H1 (cell line): ENCODE results near the gene CELF2. TPM values are rescaled to one million over a fixed set of nuclear protein-coding genes. Genes with fewer than 3 reads are reported as not detected.

ENCODE experiments used
- CTCF ChIP-seq, 3 experiments: IDR thresholded peaks; 1 replicate in 2 of 3; 2 replicates in 1 of 3; pipeline versions ENCODE4 v1.5.1 to v1.6.1; 2011; ENCODE audit warnings: low read length in 3 of 3, mild to moderate bottlenecking in 3 of 3, inconsistent platforms in 2 of 3, low read depth in 1 of 3, moderate library complexity in 1 of 3; ENCODE audit not compliant: insufficient read depth in 1 of 3; ENCODE audit errors: control extremely low read depth in 1 of 3
- polyA plus RNA-seq, 7 experiments: library from polyadenylated mRNA; depleted of rRNA in 3 of 7; stranded (reverse) in 5 of 7; unstranded in 2 of 7; fragments of >200 nt in 5 of 7; fragments of 200-250 nt in 2 of 7; gene quantifications; 1 replicate in 5 of 7; 2 replicates in 1 of 7; 4 replicates in 1 of 7; pipeline versions ENCODE4 v1.2.1 to v1.2.3, GENCODE V29; 2011 to 2013; ENCODE audit warnings: missing spikeins in 2 of 7, mixed read lengths in 2 of 7
- total RNA-seq: library from RNA; stranded (reverse); fragmentation: NEBNext Ultra II Directional; extraction: Animal tissue kit (Norgen Biotek cat#: 25700); gene quantifications from 2 replicates; pipeline ENCODE4 v1.2.1, GENCODE V29; 2021

CELF2 gene
- total and polyA plus RNA-seq, 2 of the 8 experiments (the other 6 are each of a cell fraction or from before 2014, with no cell fraction given) = 18.3 to 22.7 TPM

- TF ChIP-seq CTCF (IDR thresholded peaks at IDR 0.05; ENCODE audit: control extremely low read depth in 1 of 3, insufficient read depth in 1 of 3, low read depth in 1 of 3, low read length in 3 of 3) = no peak
These were observed 206.0 kb downstream of the CELF2 start (continued) for GRCh38 chr10:11223507-11224140.
